IgD-negative memory B cell (primary cell): ENCODE results near the gene APBA2. TPM values are rescaled to one million over a fixed set of nuclear protein-coding genes. Genes with fewer than 3 reads are reported as not detected.
"Not testable (repeated sequence)": the region's sequence is repeated elsewhere in the genome, so short reads cannot be mapped to it uniquely, and the experiment has no call there.

Experiments
- H3K27ac Mint-ChIP-seq, 3 donors: one replicate each; pipeline ENCODE4 v1.8.0; 2020 to 2022; ENCODE audit warnings: mild to moderate bottlenecking in 3 of 3, mixed read lengths in 3 of 3, moderate library complexity in 1 of 3
- H3K27me3 Mint-ChIP-seq: one replicate; pipeline ENCODE4 v1.8.0; 2021; ENCODE audit warnings: mixed read lengths
- H3K36me3 Mint-ChIP-seq: one replicate; pipeline ENCODE4 v1.8.0; 2020; ENCODE audit warnings: mild to moderate bottlenecking, mixed read lengths
- H3K4me1 Mint-ChIP-seq, 3 donors: one replicate each; pipeline ENCODE4 v1.8.0; 2020 to 2022; ENCODE audit warnings: mixed read lengths in 3 of 3, mild to moderate bottlenecking in 1 of 3
- H3K4me3 Mint-ChIP-seq, 4 donors: one replicate each; pipeline ENCODE4 v1.8.0; 2020 to 2022; ENCODE audit warnings: mild to moderate bottlenecking in 4 of 4, mixed read lengths in 4 of 4, moderate library complexity in 3 of 4
- H3K9me3 Mint-ChIP-seq, 3 donors: one replicate each; pipeline ENCODE4 v1.8.0; 2020 to 2021; ENCODE audit warnings: mixed read lengths in 3 of 3, mild to moderate bottlenecking in 1 of 3
- polyA plus RNA-seq: library from polyadenylated mRNA; unstranded; fragments of 300-500 nt; fragmentation: Illumina TruSeq; gene quantifications from one replicate; pipeline ENCODE4 v1.2.3, GENCODE V29; 2021

APBA2 gene
- polyA plus RNA-seq, 1 donor from 2014 or later = 3.5 TPM

- Mint-ChIP-seq H3K9me3 (peaks cover 0 to 4% (median 0%) of the 10 kb centered on the region in 3 donors), H3K4me3 (no peak overlapping the region), H3K4me1 (no peaks in the 10 kb centered on the region), H3K27ac (no peak overlapping the region), H3K27me3 (peaks cover under 1% of the 10 kb centered on the region), H3K36me3 (no peaks in the 10 kb centered on the region)
Observed at GRCh38 chr15:28998511-28998910, 112.7 kb downstream of the APBA2 start.

GRCh38 chr15:29003191-29003839 is 117.5 kb downstream of the APBA2 start:
- no peak overlapping the region for H3K27ac Mint-ChIP-seq
- no peaks in the 10 kb centered on the region for H3K36me3 Mint-ChIP-seq
- H3K27me3 Mint-ChIP-seq = peaks cover 2% of the 10 kb centered on the region
- no peaks in the 10 kb centered on the region for H3K4me1 Mint-ChIP-seq
- H3K9me3 Mint-ChIP-seq = peaks cover 0 to 21% (median 6%) of the 10 kb centered on the region in 3 donors
- no peak overlapping the region for H3K4me3 Mint-ChIP-seq

- H3K27ac Mint-ChIP-seq = no peak overlapping the region
- no peak overlapping the region for H3K4me3 Mint-ChIP-seq
- H3K4me1 Mint-ChIP-seq = no peaks in the 10 kb centered on the region
- H3K27me3 Mint-ChIP-seq = peaks cover 2% of the 10 kb centered on the region
- no peaks in the 10 kb centered on the region for H3K36me3 Mint-ChIP-seq
- H3K9me3 Mint-ChIP-seq = peaks cover 0 to 21% (median 6%) of the 10 kb centered on the region in 3 donors
Observed at GRCh38 chr15:29003840-29004233, 118.1 kb downstream of the APBA2 start.

- H3K27ac Mint-ChIP-seq = no peak overlapping the region
- H3K4me1 Mint-ChIP-seq = no peaks in the 10 kb centered on the region
Observed at GRCh38 chr15:29005931-29006330, 120.2 kb downstream of the APBA2 start.

GRCh38 chr15:29008846-29009245 is 123.1 kb downstream of the APBA2 start:
- Mint-ChIP-seq H3K4me1 (no peaks in the 10 kb centered on the region), H3K27ac (no peak overlapping the region), H3K9me3 (peaks cover 0 to 17% (median 6%) of the 10 kb centered on the region in 3 donors), H3K27me3 (peaks cover 2% of the 10 kb centered on the region), H3K36me3 (no peaks in the 10 kb centered on the region), H3K4me3 (no peak overlapping the region)

More at GRCh38 chr15:29005931-29006330, 120.2 kb downstream of the APBA2 start:
- no peaks in the 10 kb centered on the region for H3K36me3 Mint-ChIP-seq
- H3K27me3 Mint-ChIP-seq = peaks cover 2% of the 10 kb centered on the region
- H3K9me3 Mint-ChIP-seq = peaks cover 0 to 21% (median 6%) of the 10 kb centered on the region in 3 donors
- no peak overlapping the region for H3K4me3 Mint-ChIP-seq

GRCh38 chr15:29012097-29012496 is 126.3 kb downstream of the APBA2 start:
- Mint-ChIP-seq H3K9me3 (peaks cover 0 to 7% (median 0%) of the 10 kb centered on the region in 3 donors), H3K4me1 (no peaks in the 10 kb centered on the region), H3K36me3 (no peaks in the 10 kb centered on the region), H3K27me3 (no peaks in the 10 kb centered on the region), H3K4me3 (no peak overlapping the region), H3K27ac (no peak overlapping the region)

- Mint-ChIP-seq H3K27me3 (no peaks in the 10 kb centered on the region), H3K36me3 (no peaks in the 10 kb centered on the region), H3K4me1 (peaks cover 0 to 1% (median 0%) of the 10 kb centered on the region in 3 donors), H3K27ac (no peak overlapping the region), H3K9me3 (no peaks in the 10 kb centered on the region), H3K4me3 (no peak overlapping the region)
Observed at GRCh38 chr15:29014493-29014892, 128.7 kb downstream of the APBA2 start.

- Mint-ChIP-seq H3K27me3 (no peaks in the 10 kb centered on the region), H3K9me3 (peaks cover 0 to 1% (median 0%) of the 10 kb centered on the region in 3 donors), H3K27ac (no peak overlapping the region), H3K36me3 (no peaks in the 10 kb centered on the region), H3K4me1 (peaks cover 0 to 1% (median 0%) of the 10 kb centered on the region in 3 donors), H3K4me3 (no peak overlapping the region)
Observed at GRCh38 chr15:29016518-29016917, 130.7 kb downstream of the APBA2 start.

GRCh38 chr15:29018120-29018805 is 132.5 kb downstream of the APBA2 start:
- Mint-ChIP-seq H3K27me3 (no peaks in the 10 kb centered on the region), H3K27ac (no peak overlapping the region), H3K4me3 (no peak overlapping the region), H3K9me3 (peaks cover 0 to 6% (median 0%) of the 10 kb centered on the region in 3 donors), H3K36me3 (no peaks in the 10 kb centered on the region), H3K4me1 (peaks cover 0 to 1% (median 0%) of the 10 kb centered on the region in 3 donors)

- no peaks in the 10 kb centered on the region for H3K36me3 Mint-ChIP-seq
- H3K27ac Mint-ChIP-seq = no peak overlapping the region
- H3K9me3 Mint-ChIP-seq = peaks cover 0 to 6% (median 0%) of the 10 kb centered on the region in 3 donors
- peaks cover 0 to 1% (median 0%) of the 10 kb centered on the region in 3 donors for H3K4me1 Mint-ChIP-seq
- peak overlapping the region in 1 of 4 donors; percentile 56 for H3K4me3 Mint-ChIP-seq
- no peaks in the 10 kb centered on the region for H3K27me3 Mint-ChIP-seq
Observed at GRCh38 chr15:29018995-29019976, 133.5 kb downstream of the APBA2 start.

- no peaks in the 10 kb centered on the region for H3K36me3 Mint-ChIP-seq
- no peak overlapping the region for H3K4me3 Mint-ChIP-seq
- H3K9me3 Mint-ChIP-seq = peaks cover 0 to 6% (median 0%) of the 10 kb centered on the region in 3 donors
- H3K4me1 Mint-ChIP-seq = peaks cover 0 to 1% (median 0%) of the 10 kb centered on the region in 3 donors
- H3K27ac Mint-ChIP-seq = no peak overlapping the region
- no peaks in the 10 kb centered on the region for H3K27me3 Mint-ChIP-seq
Observed at GRCh38 chr15:29021857-29022256, 136.1 kb downstream of the APBA2 start.

GRCh38 chr15:29024662-29025061 is 138.9 kb downstream of the APBA2 start:
- H3K4me1 Mint-ChIP-seq = no peaks in the 10 kb centered on the region
- H3K27ac Mint-ChIP-seq = no peak overlapping the region
- H3K4me3 Mint-ChIP-seq = no peak overlapping the region
- H3K36me3 Mint-ChIP-seq = no peaks in the 10 kb centered on the region
- H3K27me3 Mint-ChIP-seq = no peaks in the 10 kb centered on the region
- peaks cover 0 to 6% (median 2%) of the 10 kb centered on the region in 3 donors for H3K9me3 Mint-ChIP-seq

GRCh38 chr15:29025411-29025810 is 139.6 kb downstream of the APBA2 start:
- H3K9me3 Mint-ChIP-seq, H3K4me3 Mint-ChIP-seq, H3K4me1 Mint-ChIP-seq, H3K27ac Mint-ChIP-seq, H3K27me3 Mint-ChIP-seq, H3K36me3 Mint-ChIP-seq: not testable (repeated sequence)

GRCh38 chr15:29028158-29028557 is 142.4 kb downstream of the APBA2 start:
- H3K4me3 Mint-ChIP-seq, H3K36me3 Mint-ChIP-seq, H3K27me3 Mint-ChIP-seq, H3K9me3 Mint-ChIP-seq, H3K4me1 Mint-ChIP-seq, H3K27ac Mint-ChIP-seq: not testable (repeated sequence)
